Muscle of back (tissue), 13 donors: ENCODE results near the gene VCY. TPM values are rescaled to one million over a fixed set of nuclear protein-coding genes. Genes with fewer than 3 reads are reported as not detected.
"Not testable (repeated sequence)": the region's sequence is repeated elsewhere in the genome, so short reads cannot be mapped to it uniquely, and the experiment has no call there.

Experiments used
- DNase-seq, 3 donors: peaks; one replicate each; pipeline versions ENCODE4 v3.0.0 to v3.0.0-alpha.2; 2013
- long read RNA-seq, 9 donors: transcript quantifications; one replicate each; lab custom pipeline, GENCODE V29; 2026
- polyA plus RNA-seq, 10 donors: library from polyadenylated mRNA; unstranded; fragments of 120-200 nt; gene quantifications; one replicate each; pipeline ENCODE4 v1.2.1, GENCODE V29; 2013; ENCODE audit not compliant: insufficient read length in 10 of 10

VCY gene
- polyA plus RNA-seq, result not detected
- long read RNA-seq, donor 1, result 0 reads
- long read RNA-seq, donor 2, result 0 reads
- long read RNA-seq, donor 3, result 0 reads
- long read RNA-seq, donor 4, result 0 reads
- long read RNA-seq, donor 5, result 0 reads
- long read RNA-seq, donor 6, result 0 reads
- long read RNA-seq, donor 7, result 0 reads
- long read RNA-seq, donor 8, result 0 reads
- long read RNA-seq, donor 9, result 0 reads

GRCh38 chrY:13986373-13986772 is at the start of gene VCY:
VCY (minus strand) TSS chrY:13986473; CDS start chrY:13986440, 33 bp downstream.
- not testable (repeated sequence) for DNase-seq

DNA sequence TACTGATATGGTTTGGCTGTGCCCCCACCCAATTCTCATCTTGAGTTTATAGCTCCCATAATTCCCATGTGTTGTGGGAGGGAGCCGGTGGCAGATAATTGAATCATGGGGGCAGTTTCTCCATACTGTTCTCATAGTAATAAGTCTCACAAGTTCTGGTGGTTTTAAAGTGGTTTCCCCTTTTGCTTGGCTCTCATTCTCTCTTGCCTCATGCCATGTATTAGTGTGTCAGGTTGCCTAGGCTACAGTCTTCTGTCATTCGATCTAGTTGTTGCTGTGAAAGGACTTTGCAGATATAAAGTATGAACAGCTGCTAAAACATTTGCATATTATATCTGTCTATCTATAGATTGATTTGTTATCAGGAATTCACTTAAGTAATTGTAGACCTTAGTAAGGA is 44.1 kb upstream of the VCY start:
- not testable (repeated sequence) for DNase-seq

DNA sequence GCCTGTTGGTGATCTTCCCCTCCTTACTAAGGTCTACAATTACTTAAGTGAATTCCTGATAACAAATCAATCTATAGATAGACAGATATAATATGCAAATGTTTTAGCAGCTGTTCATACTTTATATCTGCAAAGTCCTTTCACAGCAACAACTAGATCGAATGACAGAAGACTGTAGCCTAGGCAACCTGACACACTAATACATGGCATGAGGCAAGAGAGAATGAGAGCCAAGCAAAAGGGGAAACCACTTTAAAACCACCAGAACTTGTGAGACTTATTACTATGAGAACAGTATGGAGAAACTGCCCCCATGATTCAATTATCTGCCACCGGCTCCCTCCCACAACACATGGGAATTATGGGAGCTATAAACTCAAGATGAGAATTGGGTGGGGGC is 25.6 kb upstream of the VCY start:
- not testable (repeated sequence) for DNase-seq

GRCh38 chrY:13942406-13942805 is 43.9 kb downstream of the VCY start:
- not testable (repeated sequence) for DNase-seq

Other genes starting within 250 kb of the VCY start
- gene VCY1B, start 69.8 kb upstream of the VCY start, polyA plus RNA-seq, result not detected